HEK293 (cell line): Measurements from ENCODE around the gene ARHGEF7.
"Not testable (repeated sequence)": the region's sequence is repeated elsewhere in the genome, so short reads cannot be mapped to it uniquely, and the experiment has no call there.

ENCODE experiments used
- CTCF ChIA-PET: fragments of 350-600 bp; formaldehyde crosslinking; extraction: SDS; loops from one replicate; lab custom pipeline; 2021; ENCODE audit warnings: antibody characterized with exemption; lab: Yijun Ruan, JAX
- POLR2A ChIA-PET: fragments of 300-600 bp; formaldehyde crosslinking; extraction: SDS; loops from one replicate; lab custom pipeline; 2020; ENCODE audit warnings: antibody characterized with exemption, inconsistent platforms; lab: Yijun Ruan, JAX
- H3K27ac ChIP-seq: fragments of 200-500 bp; sonication (Bioruptor generic); 2 replicates; pipeline ENCODE4 v1.5.1; 2014; ENCODE audit warnings: low read depth, low read length, control low read depth, inconsistent platforms; ENCODE audit errors: extremely low read depth
- H3K36me3 ChIP-seq, 2 experiments: fragments of 200-500 bp in 1 of 2; sonication (Bioruptor generic) in 1 of 2; 1 replicate in 1 of 2; 2 replicates in 1 of 2; pipeline ENCODE4 v1.5.1; 2014 to 2017; ENCODE audit warnings: inconsistent platforms in 2 of 2, low read length in 2 of 2; ENCODE audit not compliant: control insufficient read depth in 2 of 2, insufficient read depth in 1 of 2
- H3K4me1 ChIP-seq: fragments of 200-500 bp; sonication (Bioruptor generic); 2 replicates; pipeline ENCODE4 v1.5.1; 2014; ENCODE audit warnings: mild to moderate bottlenecking, low read length, inconsistent platforms; ENCODE audit not compliant: control insufficient read depth, insufficient read depth
- H3K4me3 ChIP-seq: 2 replicates; pipeline ENCODE4 v1.5.1; 2011; ENCODE audit warnings: low read depth, mild to moderate bottlenecking, control low read depth, low read length, moderate library complexity
- H3K9me3 ChIP-seq: fragments of 200-500 bp; sonication (Bioruptor generic); 2 replicates; pipeline ENCODE4 v1.5.1; 2014; ENCODE audit warnings: low read depth, low read length, inconsistent platforms; ENCODE audit not compliant: control insufficient read depth, insufficient read depth
- GLIS1 ChIP-seq: fragments of 450-650 bp; formaldehyde crosslinking; IDR thresholded peaks from 2 replicates; pipeline ENCODE4 v1.5.1; 2016; ENCODE audit warnings: missing biosample characterization, missing genetic modification characterization
- GLIS2 ChIP-seq: fragments of 450-650 bp; formaldehyde crosslinking; IDR thresholded peaks from 2 replicates; pipeline ENCODE4 v1.5.1; 2016; ENCODE audit warnings: missing biosample characterization, missing genetic modification characterization
- HIC1 ChIP-seq: fragments of 450-650 bp; formaldehyde crosslinking; IDR thresholded peaks from 2 replicates; pipeline ENCODE4 v1.5.1; 2016; ENCODE audit warnings: missing biosample characterization, missing genetic modification characterization
- IKZF3 ChIP-seq: fragments of 450-650 bp; IDR thresholded peaks from 2 replicates; pipeline ENCODE4 v1.5.0; 2018; ENCODE audit warnings: missing biosample characterization, mild to moderate bottlenecking, missing genetic modification characterization, moderate library complexity
- OSR2 ChIP-seq: fragments of 450-650 bp; formaldehyde crosslinking; IDR thresholded peaks from 2 replicates; pipeline ENCODE4 v1.5.1; 2016; ENCODE audit warnings: missing biosample characterization, missing genetic modification characterization
- PRDM1 ChIP-seq: fragments of 450-650 bp; formaldehyde crosslinking; IDR thresholded peaks from 2 replicates; pipeline ENCODE4; 2016; ENCODE audit warnings: missing biosample characterization, missing genetic modification characterization
- SP2 ChIP-seq: fragments of 450-650 bp; formaldehyde crosslinking; IDR thresholded peaks from 2 replicates; pipeline ENCODE4 v1.5.1; 2016; ENCODE audit warnings: missing biosample characterization, missing genetic modification characterization
- ZIC2 ChIP-seq: fragments of 450-650 bp; formaldehyde crosslinking; IDR thresholded peaks from 2 replicates; pipeline ENCODE4 v1.5.1; 2016; ENCODE audit warnings: missing biosample characterization, missing genetic modification characterization
- ZNF10 ChIP-seq: fragments of 450-650 bp; formaldehyde crosslinking; IDR thresholded peaks from 2 replicates; pipeline ENCODE4 v1.5.1; 2017; ENCODE audit warnings: missing biosample characterization, missing genetic modification characterization
- ZNF423 ChIP-seq: fragments of 450-650 bp; formaldehyde crosslinking; IDR thresholded peaks from 2 replicates; pipeline ENCODE4 v1.5.1; 2016; ENCODE audit warnings: missing biosample characterization, missing genetic modification characterization
- ZNF473 ChIP-seq: fragments of 450-650 bp; formaldehyde crosslinking; IDR thresholded peaks from 2 replicates; pipeline ENCODE4 v1.5.1; 2017; ENCODE audit warnings: missing biosample characterization, missing genetic modification characterization
- ZNF549 ChIP-seq: fragments of 450-650 bp; IDR thresholded peaks from 2 replicates; pipeline ENCODE4 v1.5.1; 2018; ENCODE audit warnings: missing biosample characterization, missing genetic modification characterization, mild to moderate bottlenecking, inconsistent platforms, moderate library complexity
- ZNF600 ChIP-seq: fragments of 450-650 bp; formaldehyde crosslinking; IDR thresholded peaks from 2 replicates; pipeline ENCODE4 v1.5.1; 2016; ENCODE audit warnings: missing biosample characterization, missing genetic modification characterization
- ZNF692 ChIP-seq: fragments of 450-650 bp; formaldehyde crosslinking; IDR thresholded peaks from 2 replicates; pipeline ENCODE4 v1.5.1; 2016; ENCODE audit warnings: missing biosample characterization, missing genetic modification characterization

The ARHGEF7 gene

GRCh38 chr13:111198732-111199378 lies 83.7 kb downstream of the ARHGEF7 start:
- H3K36me3 ChIP-seq, H3K27ac ChIP-seq, H3K4me3 ChIP-seq: not testable (repeated sequence)
- POLR2A ChIA-PET: interaction anchor here (1.1 kb wide), 1 partner anchor 11 kb away, joined by 3 read pairs; no protein-coding TSS in a partner anchor
- TF ChIP-seq SP2 (tag by site-specific recombination): peak; percentile 31; the same call in 1 of the 2 replicates
- TF ChIP-seq, all 188 proteins: peak for 1; not testable (repeated sequence) for 187
- CTCF ChIA-PET, H3K9me3 ChIP-seq: not testable (repeated sequence)
- peaks cover 10% of the 10 kb centered on the region for H3K4me1 ChIP-seq

GRCh38 chr13:111201304-111201940 lies 86.3 kb downstream of the ARHGEF7 start:
- POLR2A ChIA-PET: no interaction called here
- TF ChIP-seq ZNF10 (tag by site-specific recombination): no peak
- TF ChIP-seq PRDM1 (tag by site-specific recombination): peak; percentile 26; the same call in 1 of the 2 replicates
- Histone ChIP-seq H3K4me3 (no peak overlapping the region), H3K9me3 (no peaks in the 10 kb centered on the region), H3K36me3 (no peaks in the 10 kb centered on the region), H3K4me1 (peaks cover 18% of the 10 kb centered on the region), H3K27ac (no peak overlapping the region)
- CTCF ChIA-PET: no interaction called here

- H3K36me3 ChIP-seq: no peaks in the 10 kb centered on the region
- TF ChIP-seq ZNF600 (tag by site-specific recombination) (peak; percentile 97), ZIC2 (tag by site-specific recombination) (peak; percentile 97), GLIS1 (peak; percentile 92), ZNF423 (peak; percentile 72; the same call in 1 of the 2 replicates), OSR2 (tag by site-specific recombination) (peak; percentile 39; the same call in 1 of the 2 replicates), ZNF549 (tag by site-specific recombination) (no peak), ZNF473 (tag by site-specific recombination) (no peak), ZNF692 (tag by site-specific recombination) (no peak), GLIS2 (tag by site-specific recombination) (0 out of 2 replicates have a peak, but pooled peaks have one; percentile 37), IKZF3 (0 out of 2 replicates have a peak, but pooled peaks have one; percentile 38), HIC1 (tag by site-specific recombination) (0 out of 2 replicates have a peak, but pooled peaks have one; percentile 25)
- peaks cover 18% of the 10 kb centered on the region for H3K4me1 ChIP-seq
- H3K27ac ChIP-seq: no peak overlapping the region
- no peak overlapping the region for H3K4me3 ChIP-seq
- H3K9me3 ChIP-seq: no peaks in the 10 kb centered on the region
- CTCF ChIA-PET: interaction anchor here (0.5 to 1.6 kb wide), 3 partner anchors 13 to 134 kb away, joined by 3 to 4 read pairs (median 3); no protein-coding TSS in a partner anchor
- POLR2A ChIA-PET: no interaction called here
These were observed 87.1 kb downstream of the ARHGEF7 start for GRCh38 chr13:111202156-111202621.
